ENCODE results near the gene TFF3.

- TF ChIP-seq, protein P1, sequence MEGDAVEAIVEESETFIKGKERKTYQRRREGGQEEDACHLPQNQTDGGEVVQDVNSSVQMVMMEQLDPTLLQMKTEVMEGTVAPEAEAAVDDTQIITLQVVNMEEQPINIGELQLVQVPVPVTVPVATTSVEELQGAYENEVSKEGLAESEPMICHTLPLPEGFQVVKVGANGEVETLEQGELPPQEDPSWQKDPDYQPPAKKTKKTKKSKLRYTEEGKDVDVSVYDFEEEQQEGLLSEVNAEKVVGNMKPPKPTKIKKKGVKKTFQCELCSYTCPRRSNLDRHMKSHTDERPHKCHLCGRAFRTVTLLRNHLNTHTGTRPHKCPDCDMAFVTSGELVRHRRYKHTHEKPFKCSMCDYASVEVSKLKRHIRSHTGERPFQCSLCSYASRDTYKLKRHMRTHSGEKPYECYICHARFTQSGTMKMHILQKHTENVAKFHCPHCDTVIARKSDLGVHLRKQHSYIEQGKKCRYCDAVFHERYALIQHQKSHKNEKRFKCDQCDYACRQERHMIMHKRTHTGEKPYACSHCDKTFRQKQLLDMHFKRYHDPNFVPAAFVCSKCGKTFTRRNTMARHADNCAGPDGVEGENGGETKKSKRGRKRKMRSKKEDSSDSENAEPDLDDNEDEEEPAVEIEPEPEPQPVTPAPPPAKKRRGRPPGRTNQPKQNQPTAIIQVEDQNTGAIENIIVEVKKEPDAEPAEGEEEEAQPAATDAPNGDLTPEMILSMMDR (conservative IDR thresholded peaks at IDR 0.05; ENCODE audit: low read length), result no peak
- no peak for TF ChIP-seq EZH2phosphoT487 (IDR thresholded peaks at IDR 0.05; ENCODE audit: borderline replicate concordance)
Measured at GRCh38 chr21:42265231-42265812, 49.9 kb downstream of the TFF3 start.
